Measurements from ENCODE around the gene JAM2. TPM values are rescaled to one million over a fixed set of nuclear protein-coding genes. Genes with fewer than 3 reads are reported as not detected.

JAM2 gene
- total RNA-seq, 1 donor from 2014 or later: 2.0 TPM

DNA sequence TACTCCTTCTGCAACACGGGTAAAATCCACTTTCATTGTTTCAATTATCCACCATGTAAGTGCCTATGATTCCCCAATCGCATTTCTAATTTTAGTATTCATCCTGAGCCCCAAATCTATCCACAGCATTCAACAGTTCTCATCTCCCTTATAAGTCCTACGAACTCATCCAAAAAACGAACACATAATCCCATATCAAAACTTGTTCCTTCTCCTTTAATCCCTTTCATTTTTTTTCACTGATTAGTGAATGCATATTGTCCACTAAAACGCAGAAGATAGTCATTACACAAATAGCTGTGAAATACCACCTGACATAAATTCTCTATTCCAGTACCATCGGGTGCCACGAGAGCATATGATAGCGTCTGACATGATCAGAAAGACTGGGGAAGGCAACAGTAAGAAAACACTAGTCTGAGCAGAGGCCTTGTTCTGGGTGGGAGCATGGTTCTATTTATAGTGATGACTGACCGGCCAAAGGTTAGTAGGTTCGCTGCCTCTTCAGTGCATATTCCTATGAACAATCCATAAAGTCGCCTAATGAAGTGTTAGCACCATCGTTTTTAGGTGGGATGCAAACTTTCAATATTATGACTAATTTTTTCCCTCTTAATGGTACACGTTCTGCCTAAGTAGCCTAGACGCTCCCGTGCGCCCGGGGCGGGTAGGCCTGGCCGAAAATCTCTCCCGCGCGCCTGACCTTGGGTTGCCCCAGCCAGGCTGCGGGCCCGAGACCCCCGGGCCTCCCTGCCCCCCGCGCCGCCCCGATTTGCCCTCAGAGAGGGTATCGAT is 95.0 kb downstream of the JAM2 start:
- DNase-seq (no peak), ATAC-seq (ENCODE audit: low read depth) (no peak)
- peak overlapping the region; percentile 100 for H3K27ac Mint-ChIP-seq

DNA sequence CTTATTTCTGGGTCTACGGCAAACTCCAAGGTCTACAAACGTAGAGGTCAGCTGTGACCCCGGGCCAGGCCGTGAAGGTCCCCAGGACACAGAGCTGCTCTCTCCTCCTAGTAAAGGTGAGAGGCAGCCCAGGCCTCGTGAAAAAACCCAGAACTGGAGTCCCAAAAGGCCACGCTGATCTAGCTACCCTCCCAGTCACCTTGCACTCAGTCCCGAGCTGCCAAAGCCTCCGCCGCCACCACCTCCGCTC is 95.5 kb downstream of the JAM2 start:
- ChIA-PET CTCF (interaction anchor here (1.2 to 1.8 kb wide), 3 partner anchors 126 to 436 kb away, joined by 3 to 11 read pairs (median 3); partner anchors contain the start of gene APP), POLR2A (interaction anchor here (0.6 to 2.2 kb wide), 6 partner anchors 14 to 1793 kb away, joined by 3 to 25 read pairs (median 4); partner anchors contain the start of genes JAM2 and MRPL39)
- Mint-ChIP-seq H3K4me3 (peak overlapping the region; percentile 100), H3K27me3 (no peaks in the 10 kb centered on the region), H3K36me3 (ENCODE audit: low read depth) (peaks cover 36% of the 10 kb centered on the region), H3K9me3 (no peaks in the 10 kb centered on the region), H3K27ac (peak overlapping the region; percentile 100), H3K4me1 (peaks cover 57% of the 10 kb centered on the region)
- ATAC-seq (ENCODE audit: low read depth): no peak
- no peak for DNase-seq
- TF ChIP-seq, protein P1, sequence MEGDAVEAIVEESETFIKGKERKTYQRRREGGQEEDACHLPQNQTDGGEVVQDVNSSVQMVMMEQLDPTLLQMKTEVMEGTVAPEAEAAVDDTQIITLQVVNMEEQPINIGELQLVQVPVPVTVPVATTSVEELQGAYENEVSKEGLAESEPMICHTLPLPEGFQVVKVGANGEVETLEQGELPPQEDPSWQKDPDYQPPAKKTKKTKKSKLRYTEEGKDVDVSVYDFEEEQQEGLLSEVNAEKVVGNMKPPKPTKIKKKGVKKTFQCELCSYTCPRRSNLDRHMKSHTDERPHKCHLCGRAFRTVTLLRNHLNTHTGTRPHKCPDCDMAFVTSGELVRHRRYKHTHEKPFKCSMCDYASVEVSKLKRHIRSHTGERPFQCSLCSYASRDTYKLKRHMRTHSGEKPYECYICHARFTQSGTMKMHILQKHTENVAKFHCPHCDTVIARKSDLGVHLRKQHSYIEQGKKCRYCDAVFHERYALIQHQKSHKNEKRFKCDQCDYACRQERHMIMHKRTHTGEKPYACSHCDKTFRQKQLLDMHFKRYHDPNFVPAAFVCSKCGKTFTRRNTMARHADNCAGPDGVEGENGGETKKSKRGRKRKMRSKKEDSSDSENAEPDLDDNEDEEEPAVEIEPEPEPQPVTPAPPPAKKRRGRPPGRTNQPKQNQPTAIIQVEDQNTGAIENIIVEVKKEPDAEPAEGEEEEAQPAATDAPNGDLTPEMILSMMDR (IDR thresholded peaks at IDR 0.05): no peak
- intact Hi-C loops (cut with micrococcal nuclease): loop anchor here (1.0 kb wide), 6 partner anchors 26 to 277 kb away; partner anchors contain the start of genes JAM2 and MRPL39

More for the DNA sequence above, 95.0 kb downstream of the JAM2 start:
- intact Hi-C loops (cut with micrococcal nuclease): loop anchor here (1.0 kb wide), 6 partner anchors 26 to 277 kb away; partner anchors contain the start of genes JAM2 and MRPL39
- peaks cover 40% of the 10 kb centered on the region for H3K36me3 Mint-ChIP-seq (ENCODE audit: low read depth)
- POLR2A ChIA-PET: interaction anchor here (0.6 to 2.2 kb wide), 6 partner anchors 15 to 1793 kb away, joined by 3 to 25 read pairs (median 4); partner anchors contain the start of genes JAM2 and MRPL39
- H3K4me3 Mint-ChIP-seq: peak overlapping the region; percentile 100
- no peaks in the 10 kb centered on the region for H3K9me3 Mint-ChIP-seq
- no peaks in the 10 kb centered on the region for H3K27me3 Mint-ChIP-seq
- TF ChIP-seq, protein P1 (IDR thresholded peaks at IDR 0.05): no peak
- H3K4me1 Mint-ChIP-seq: peaks cover 52% of the 10 kb centered on the region
- CTCF ChIA-PET: interaction anchor here (1.2 to 1.8 kb wide), 3 partner anchors 126 to 436 kb away, joined by 3 to 11 read pairs (median 3); partner anchors contain the start of gene APP

GRCh38 chr21:25734904-25735645 is 96.0 kb downstream of the JAM2 start, which contains the start of the genes ATP5PF and GABPA:
ATP5PF (minus strand) TSS chr21:25734904; CDS start chr21:25729794, 5,110 bp downstream.
GABPA (plus strand) TSS chr21:25734972; CDS start chr21:25741599, 6,627 bp downstream.
- Mint-ChIP-seq H3K27me3 (no peaks in the 10 kb centered on the region), H3K4me3 (peak within 1 kb of the TSS; percentile 100), H3K27ac (peak within 1 kb of the TSS; percentile 100), H3K36me3 (ENCODE audit: low read depth) (peaks cover 33% of the 10 kb centered on the region), H3K4me1 (peaks cover 61% of the 10 kb centered on the region), H3K9me3 (no peaks in the 10 kb centered on the region)
- CTCF ChIA-PET: interaction anchor here (1.2 to 1.8 kb wide), 3 partner anchors 127 to 435 kb away, joined by 3 to 11 read pairs (median 3); partner anchors contain the start of gene APP
- DNase-seq: peak; percentile 98
- intact Hi-C loops (cut with micrococcal nuclease): loop anchor here (1.0 kb wide), 10 partner anchors 27 to 559 kb away; partner anchors contain the start of genes JAM2 and MRPL39
- TF ChIP-seq, protein P1 (IDR thresholded peaks at IDR 0.05): no peak
- ATAC-seq (ENCODE audit: low read depth): peak; percentile 87
- POLR2A ChIA-PET: interaction anchor here (0.6 to 2.2 kb wide), 6 partner anchors 14 to 1794 kb away, joined by 3 to 25 read pairs (median 4); partner anchors contain the start of genes JAM2 and MRPL39

GRCh38 chr21:25735646-25736597 is 96.9 kb downstream of the JAM2 start:
- CTCF ChIA-PET: interaction anchor here (1.2 to 1.3 kb wide), 3 partner anchors 128 to 434 kb away, joined by 3 to 5 read pairs (median 3); partner anchors contain the start of gene APP
- POLR2A ChIA-PET: interaction anchor here (1.4 to 2.2 kb wide), 2 partner anchors 128 to 131 kb away, joined by 7 to 25 read pairs; partner anchors contain the start of gene MRPL39
- TF ChIP-seq, protein P1 (IDR thresholded peaks at IDR 0.05): no peak
- intact Hi-C loops (cut with micrococcal nuclease): loop anchor here (1.0 kb wide), 5 partner anchors 231 to 560 kb away; no protein-coding TSS in a partner anchor
- DNase-seq (no peak), ATAC-seq (ENCODE audit: low read depth) (no peak)
- H3K4me1 Mint-ChIP-seq: peaks cover 62% of the 10 kb centered on the region
- H3K4me3 Mint-ChIP-seq: peak overlapping the region; percentile 100
- peaks cover 28% of the 10 kb centered on the region for H3K36me3 Mint-ChIP-seq (ENCODE audit: low read depth)
- H3K27ac Mint-ChIP-seq: peak overlapping the region; percentile 100
- H3K27me3 Mint-ChIP-seq: no peaks in the 10 kb centered on the region
- H3K9me3 Mint-ChIP-seq: no peaks in the 10 kb centered on the region
